Spleen (tissue), 7 donors: ENCODE data around the gene GNA14.
"Not testable (repeated sequence)": the region's sequence is repeated elsewhere in the genome, so short reads cannot be mapped to it uniquely, and the experiment has no call there.

Source experiments
- POLR2A ChIP-seq, 3 donors: fragments of 450-650 bp; IDR thresholded peaks; one replicate each; pipeline ENCODE4 v1.5.1; 2017; ENCODE audit warnings: antibody characterized with exemption in 3 of 3, mild to moderate bottlenecking in 1 of 3
- POLR2AphosphoS5 ChIP-seq, 3 donors: sonication (generic); formaldehyde crosslinking; IDR thresholded peaks; one replicate each; pipeline ENCODE4 v1.5.1; 2017; ENCODE audit warnings: antibody characterized with exemption in 3 of 3
- TF ChIP-seq, protein P1 (sequence below), 11 experiments: fragments of 200-600 bp in 7 of 11; fragments of 450-650 bp in 4 of 11; sonication (generic) in 4 of 11; IDR thresholded peaks in 8 of 11; conservative IDR thresholded peaks in 3 of 11; 1 replicate in 7 of 11; 2 replicates in 4 of 11; pipeline versions ENCODE4 v1.4.0 to v1.8.0; 2016 to 2021; ENCODE audit warnings: antibody characterized with exemption in 11 of 11, inconsistent platforms in 4 of 11, mild to moderate bottlenecking in 1 of 11
- donor health status: DM: no; HTN: no; CAD: no; lungs with moderate emphysema.
- donor health status: DM: no; HTN: no; CAD: no.
- donor health status: DM: no; HTN: no; CAD: no.

DNA sequence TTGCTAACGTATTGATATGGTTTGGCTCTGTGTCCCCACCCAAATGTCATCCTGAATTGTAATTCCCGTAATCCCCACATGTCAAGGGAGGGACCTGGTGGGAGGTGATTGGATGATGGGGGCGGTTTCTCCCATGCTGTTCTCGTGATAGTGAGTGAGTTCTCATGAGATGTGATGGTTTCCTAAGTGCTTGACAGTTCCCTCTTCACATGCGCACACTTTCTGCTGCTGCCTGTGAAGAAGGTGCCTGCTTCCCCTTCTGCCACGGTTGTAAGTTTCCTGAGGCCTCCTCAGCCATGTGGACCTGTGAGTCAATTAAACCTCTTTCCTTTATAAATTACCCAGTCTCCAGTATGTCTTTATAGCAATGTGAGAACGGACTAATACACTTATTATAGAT is 207.0 kb downstream of the GNA14 start:
- TF ChIP-seq, protein P1, sequence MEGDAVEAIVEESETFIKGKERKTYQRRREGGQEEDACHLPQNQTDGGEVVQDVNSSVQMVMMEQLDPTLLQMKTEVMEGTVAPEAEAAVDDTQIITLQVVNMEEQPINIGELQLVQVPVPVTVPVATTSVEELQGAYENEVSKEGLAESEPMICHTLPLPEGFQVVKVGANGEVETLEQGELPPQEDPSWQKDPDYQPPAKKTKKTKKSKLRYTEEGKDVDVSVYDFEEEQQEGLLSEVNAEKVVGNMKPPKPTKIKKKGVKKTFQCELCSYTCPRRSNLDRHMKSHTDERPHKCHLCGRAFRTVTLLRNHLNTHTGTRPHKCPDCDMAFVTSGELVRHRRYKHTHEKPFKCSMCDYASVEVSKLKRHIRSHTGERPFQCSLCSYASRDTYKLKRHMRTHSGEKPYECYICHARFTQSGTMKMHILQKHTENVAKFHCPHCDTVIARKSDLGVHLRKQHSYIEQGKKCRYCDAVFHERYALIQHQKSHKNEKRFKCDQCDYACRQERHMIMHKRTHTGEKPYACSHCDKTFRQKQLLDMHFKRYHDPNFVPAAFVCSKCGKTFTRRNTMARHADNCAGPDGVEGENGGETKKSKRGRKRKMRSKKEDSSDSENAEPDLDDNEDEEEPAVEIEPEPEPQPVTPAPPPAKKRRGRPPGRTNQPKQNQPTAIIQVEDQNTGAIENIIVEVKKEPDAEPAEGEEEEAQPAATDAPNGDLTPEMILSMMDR (IDR thresholded peaks at IDR 0.05 in 8 of 11, conservative IDR thresholded peaks at IDR 0.05 in 3 of 11): not testable (repeated sequence)
- TF ChIP-seq POLR2AphosphoS5, POLR2A (IDR thresholded peaks at IDR 0.05): not testable (repeated sequence)
